ENCODE results near the gene LRIT2.

GRCh38 chr10:84213076-84213475 is 12.3 kb downstream of the LRIT2 start:
- no peak for TF ChIP-seq POLR2A (IDR thresholded peaks at IDR 0.05)
- TF ChIP-seq CTCF (IDR thresholded peaks at IDR 0.05), result no peak
- TF ChIP-seq POLR2AphosphoS5 (IDR thresholded peaks at IDR 0.05), result no peak

All from transverse colon (tissue), 4 donors.